Fibroblast of the aortic adventitia (primary cell): Measurements from ENCODE around the gene LKAAEAR1. TPM values are rescaled to one million over a fixed set of nuclear protein-coding genes. Genes with fewer than 3 reads are reported as not detected.
"Not testable (repeated sequence)": the region's sequence is repeated elsewhere in the genome, so short reads cannot be mapped to it uniquely, and the experiment has no call there.

Experiments used
- DNase-seq: peaks from one replicate; pipeline ENCODE4 v3.0.0-alpha.2; 2010; ENCODE audit warnings: low read depth
- H3K4me3 ChIP-seq: 2 replicates; pipeline ENCODE4 v1.5.1; 2011; ENCODE audit warnings: low read depth, mild to moderate bottlenecking, control low read depth, low read length, moderate library complexity
- total RNA-seq: library from RNA; depleted of rRNA; stranded (reverse); fragments of >200 nt; gene quantifications from 2 replicates; pipeline ENCODE4 v1.2.3, GENCODE V29; 2012; ENCODE audit warnings: low replicate concordance
- TF ChIP-seq, protein P1 (sequence below): IDR thresholded peaks from 2 replicates; pipeline ENCODE4 v1.5.1; 2011; ENCODE audit warnings: mild to moderate bottlenecking, low read length, control low read depth, inconsistent platforms; ENCODE audit not compliant: insufficient read depth

LKAAEAR1 gene, protein sequence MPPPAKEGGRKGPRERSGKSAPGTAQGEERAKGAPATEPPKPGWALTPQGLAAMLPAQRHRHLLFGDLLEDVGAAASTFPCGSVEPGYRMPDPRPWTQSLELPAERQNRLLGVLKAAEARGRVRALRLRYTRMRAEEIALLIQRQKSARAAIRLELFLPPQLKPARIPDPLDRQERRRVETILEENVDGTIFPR
- 0.36 TPM in 1 of 2 replicates, not detected in the other for total RNA-seq

DNA sequence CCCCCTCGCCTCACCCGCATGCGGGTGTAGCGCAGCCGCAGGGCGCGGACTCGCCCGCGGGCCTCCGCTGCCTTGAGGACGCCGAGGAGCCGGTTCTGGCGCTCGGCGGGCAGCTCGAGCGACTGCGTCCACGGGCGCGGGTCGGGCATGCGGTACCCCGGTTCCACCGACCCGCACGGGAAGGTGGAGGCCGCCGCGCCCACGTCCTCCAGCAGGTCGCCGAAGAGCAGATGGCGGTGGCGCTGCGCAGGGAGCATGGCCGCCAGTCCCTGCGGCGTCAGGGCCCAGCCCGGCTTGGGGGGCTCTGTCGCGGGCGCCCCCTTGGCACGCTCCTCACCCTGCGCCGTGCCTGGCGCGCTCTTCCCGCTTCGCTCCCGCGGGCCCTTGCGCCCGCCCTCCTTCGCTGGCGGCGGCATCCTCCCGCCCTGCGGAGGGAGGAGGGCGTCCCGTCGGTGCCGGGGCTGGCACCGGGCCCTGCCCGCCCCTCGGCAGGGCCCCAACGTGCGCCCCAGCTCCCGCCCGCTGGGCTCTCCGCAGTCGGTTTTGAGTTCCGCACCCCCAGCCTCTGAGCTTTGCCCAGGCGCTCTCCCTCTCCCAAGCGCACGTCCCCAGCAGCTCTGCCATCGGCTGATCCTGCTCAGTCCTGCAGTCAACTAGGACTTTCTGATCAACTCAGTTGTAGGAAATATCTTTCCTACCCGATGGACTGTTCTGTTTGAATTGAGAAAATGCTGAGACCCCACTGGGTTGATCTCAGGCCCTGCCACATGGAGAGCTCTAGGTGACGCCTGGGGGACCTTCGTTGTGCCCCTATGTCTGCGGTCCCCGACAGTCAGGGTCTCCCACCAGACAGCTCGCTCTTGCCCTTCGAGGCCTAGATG, at the start of gene LKAAEAR1:
LKAAEAR1 (minus strand) TSS at position 595 of the 881 bp plus-strand sequence; CDS start at position 416, 179 bp downstream.
- H3K4me3 ChIP-seq: peak within 1 kb of the TSS; percentile 58
- TF ChIP-seq, protein P1, sequence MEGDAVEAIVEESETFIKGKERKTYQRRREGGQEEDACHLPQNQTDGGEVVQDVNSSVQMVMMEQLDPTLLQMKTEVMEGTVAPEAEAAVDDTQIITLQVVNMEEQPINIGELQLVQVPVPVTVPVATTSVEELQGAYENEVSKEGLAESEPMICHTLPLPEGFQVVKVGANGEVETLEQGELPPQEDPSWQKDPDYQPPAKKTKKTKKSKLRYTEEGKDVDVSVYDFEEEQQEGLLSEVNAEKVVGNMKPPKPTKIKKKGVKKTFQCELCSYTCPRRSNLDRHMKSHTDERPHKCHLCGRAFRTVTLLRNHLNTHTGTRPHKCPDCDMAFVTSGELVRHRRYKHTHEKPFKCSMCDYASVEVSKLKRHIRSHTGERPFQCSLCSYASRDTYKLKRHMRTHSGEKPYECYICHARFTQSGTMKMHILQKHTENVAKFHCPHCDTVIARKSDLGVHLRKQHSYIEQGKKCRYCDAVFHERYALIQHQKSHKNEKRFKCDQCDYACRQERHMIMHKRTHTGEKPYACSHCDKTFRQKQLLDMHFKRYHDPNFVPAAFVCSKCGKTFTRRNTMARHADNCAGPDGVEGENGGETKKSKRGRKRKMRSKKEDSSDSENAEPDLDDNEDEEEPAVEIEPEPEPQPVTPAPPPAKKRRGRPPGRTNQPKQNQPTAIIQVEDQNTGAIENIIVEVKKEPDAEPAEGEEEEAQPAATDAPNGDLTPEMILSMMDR: no peak

DNA sequence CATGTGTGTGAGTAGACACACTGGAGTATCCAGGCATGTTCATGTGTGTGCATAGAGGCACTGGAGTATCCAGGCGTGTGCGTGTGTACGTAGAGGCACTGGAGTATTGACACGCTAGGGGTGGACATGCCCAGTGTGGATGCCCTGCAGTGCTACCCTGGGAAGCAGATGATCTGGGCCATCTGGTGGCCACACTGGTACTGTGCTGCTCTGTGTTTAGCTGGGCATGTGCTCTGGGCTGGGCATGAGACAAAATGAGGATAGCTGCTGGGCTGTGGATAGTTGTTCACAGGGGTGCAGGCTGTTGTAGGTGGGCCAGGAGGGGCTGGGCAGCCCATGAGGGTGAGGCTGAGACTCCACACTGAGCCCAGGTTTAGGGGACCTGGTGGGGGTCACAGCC, 47.2 kb upstream of the LKAAEAR1 start:
- no peak overlapping the region for H3K4me3 ChIP-seq
- TF ChIP-seq, protein P1: peak; percentile 21
- DNase-seq: peak; percentile 2

More for the DNA sequence above, at the start of gene LKAAEAR1:
- DNase-seq: no peak

DNA sequence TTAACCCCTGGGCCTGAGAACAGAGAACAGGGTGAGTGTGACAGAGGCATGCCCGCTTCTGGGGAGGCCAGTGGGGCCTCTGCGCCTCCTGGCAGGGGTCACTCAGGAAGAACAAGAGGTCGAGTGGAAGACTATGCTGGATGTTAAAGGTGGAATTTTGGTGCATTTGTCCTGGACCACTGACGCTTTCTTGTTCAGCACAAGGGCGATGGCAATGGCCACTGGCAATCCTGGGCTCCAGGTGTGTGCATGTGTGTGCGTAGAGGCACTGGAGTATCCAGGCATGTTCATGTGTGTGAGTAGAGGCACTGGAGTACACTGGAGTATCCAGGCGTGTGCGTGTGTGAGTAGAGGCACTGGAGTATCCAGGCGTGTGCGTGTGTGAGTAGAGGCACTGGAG, 46.7 kb upstream of the LKAAEAR1 start:
- no peak for DNase-seq
- TF ChIP-seq, protein P1: no peak
- no peak overlapping the region for H3K4me3 ChIP-seq

DNA sequence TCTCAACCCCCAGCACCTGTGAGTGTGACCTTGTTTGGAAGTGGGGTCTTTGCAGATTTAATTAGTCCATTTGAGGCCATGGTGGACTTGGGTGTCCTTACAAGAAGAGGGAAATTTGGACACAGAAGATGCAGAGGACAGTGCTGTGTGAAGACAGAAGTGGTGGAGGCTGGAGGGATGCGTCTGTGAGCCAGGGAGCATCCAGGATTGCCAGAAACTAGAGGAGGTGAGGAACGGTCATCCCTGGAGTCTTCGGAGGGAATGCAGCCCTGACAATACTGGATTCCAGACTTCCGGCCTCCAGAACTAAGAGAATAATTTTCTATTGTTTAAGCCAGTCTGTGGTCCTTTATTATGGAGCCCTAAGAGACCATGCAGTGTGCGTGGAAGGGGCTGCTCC, 46.1 kb upstream of the LKAAEAR1 start:
- TF ChIP-seq, protein P1: no peak
- no peak for DNase-seq
- H3K4me3 ChIP-seq: no peak overlapping the region

DNA sequence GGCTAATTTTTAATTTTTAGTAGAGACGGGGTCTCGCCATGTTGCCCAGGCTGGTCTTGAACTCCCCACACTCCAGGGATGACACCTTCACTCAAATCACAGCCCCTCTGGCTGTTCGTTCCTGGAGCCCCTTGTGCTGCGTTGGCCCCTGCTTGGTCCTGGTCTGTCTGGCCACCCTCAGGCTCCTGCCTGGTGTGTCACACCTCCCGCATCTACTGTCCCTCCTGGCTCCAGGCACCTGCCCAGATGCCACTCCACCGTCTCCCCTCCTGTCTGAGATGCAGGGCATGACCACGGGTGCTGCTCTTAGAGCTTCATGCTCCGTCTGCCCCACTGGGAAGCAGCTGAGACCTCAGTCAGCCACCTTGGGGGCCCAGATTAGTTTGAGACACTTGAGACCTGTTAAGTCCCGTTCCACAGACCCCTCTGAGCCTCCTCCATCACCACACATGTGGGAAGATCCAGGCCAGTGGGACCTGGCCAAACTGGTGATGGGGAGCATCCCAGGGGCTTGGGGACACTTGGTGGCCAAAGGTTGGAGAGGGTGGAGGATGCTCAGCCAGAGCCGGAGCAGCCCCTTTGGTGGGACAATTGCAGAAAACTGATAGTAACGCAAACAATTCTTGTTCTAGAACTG, 45.1 kb upstream of the LKAAEAR1 start:
- TF ChIP-seq, protein P1: no peak
- no peak overlapping the region for H3K4me3 ChIP-seq
- DNase-seq: no peak

DNA sequence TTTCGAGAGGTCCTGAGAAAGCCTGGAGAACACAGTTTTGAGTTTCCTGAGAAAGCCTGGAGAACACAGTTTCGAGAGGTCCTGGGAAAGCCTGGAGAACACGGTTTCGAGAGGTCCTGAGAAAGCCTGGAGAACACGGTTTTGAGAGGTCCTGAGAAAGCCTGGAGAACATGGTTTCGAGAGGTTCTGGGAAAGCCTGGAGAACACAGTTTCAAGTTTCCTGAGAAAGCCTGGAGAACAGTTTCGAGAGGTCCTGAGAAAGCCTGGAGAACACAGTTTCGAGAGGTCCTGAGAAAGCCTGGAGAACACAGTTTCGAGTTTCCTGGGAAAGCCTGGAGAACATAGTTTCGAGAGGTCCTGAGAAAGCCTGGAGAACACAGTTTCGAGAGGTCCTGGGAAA, 39.3 kb upstream of the LKAAEAR1 start:
- DNase-seq, H3K4me3 ChIP-seq: not testable (repeated sequence)

DNA sequence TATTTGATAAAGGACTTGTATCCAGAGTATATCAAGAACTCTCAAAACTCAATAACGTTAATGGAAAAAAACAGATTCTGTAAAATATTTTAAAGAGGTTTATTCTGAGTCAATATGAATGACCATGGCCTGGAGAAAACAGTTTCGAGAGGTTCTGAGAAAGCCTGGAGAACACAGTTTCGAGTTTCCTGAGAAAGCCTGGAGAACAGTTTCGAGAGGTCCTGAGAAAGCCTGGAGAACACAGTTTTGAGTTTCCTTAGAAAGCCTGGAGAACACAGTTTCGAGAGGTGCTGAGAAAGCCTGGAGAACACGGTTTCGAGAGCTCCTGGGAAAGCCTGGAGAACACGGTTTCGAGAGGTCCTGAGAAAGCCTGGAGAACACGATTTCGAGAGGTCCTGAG, 38.7 kb upstream of the LKAAEAR1 start:
- not testable (repeated sequence) for DNase-seq, H3K4me3 ChIP-seq
